Sigmoid colon (tissue), 4 donors: ENCODE data around the gene SCAMP2.

Experiments used
- CTCF ChIP-seq, 4 experiments: fragments of 450-650 bp in 3 of 4; fragments of 200-600 bp in 1 of 4; IDR thresholded peaks; one replicate each; pipeline ENCODE4 v1.5.1; 2016 to 2019; ENCODE audit warnings: antibody characterized with exemption in 4 of 4, mild to moderate bottlenecking in 3 of 4, moderate library complexity in 2 of 4
- POLR2AphosphoS5 ChIP-seq, 4 donors: sonication (generic); formaldehyde crosslinking; IDR thresholded peaks; one replicate each; pipeline ENCODE4 v1.6.1; 2017; ENCODE audit warnings: antibody characterized with exemption in 4 of 4

GRCh38 chr15:74844319-74845207, 28.6 kb downstream of the SCAMP2 start:
- TF ChIP-seq CTCF (IDR thresholded peaks at IDR 0.05): no peak
- TF ChIP-seq POLR2AphosphoS5 (IDR thresholded peaks at IDR 0.05): no peak
